GM12878 (cell line): ENCODE results near the gene GNAL. TPM values are rescaled to one million over a fixed set of nuclear protein-coding genes. Genes with fewer than 3 reads are reported as not detected.

Experiments
- ATAC-seq: fragments of 200-7000 bp; cut with Tn5 transposase; 3 replicates; pipeline ENCODE4 v1.9.1; 2020; ENCODE audit warnings: mild to moderate bottlenecking, moderate library complexity
- BruUV-seq: library from RNA; stranded (reverse); fragments of 400-500 nt; replicated peaks from 2 replicates; lab custom pipeline; 2021; lab: Mats Ljungman, UMichigan
- CTCF ChIA-PET: fragments of 300-600 bp; sonication (Branson Sonifier 250); formaldehyde crosslinking; extraction: SDS; loops from one replicate; lab custom pipeline; 2021; ENCODE audit warnings: inconsistent platforms; lab: Yijun Ruan, JAX
- POLR2A ChIA-PET: fragments of 350-600 bp; formaldehyde crosslinking; extraction: SDS; loops from one replicate; lab custom pipeline; 2021; ENCODE audit warnings: inconsistent platforms; lab: Charles Lee
- RAD21 ChIA-PET: fragments of 300-600 bp; sonication (Branson Sonifier 250); formaldehyde crosslinking; loops from one replicate; lab custom pipeline; 2023; ENCODE audit warnings: antibody characterized with exemption; ENCODE audit not compliant: unreplicated experiment; lab: Charles Lee
- SMC1A ChIA-PET: fragments of 300-600 bp; sonication (Branson Sonifier 250); formaldehyde crosslinking; loops from one replicate; lab custom pipeline; 2023; ENCODE audit not compliant: unreplicated experiment, uncharacterized antibody; lab: Charles Lee
- DNase-seq: peaks from one replicate; pipeline ENCODE4 v3.0.0-alpha.2; 2011; ENCODE audit warnings: low read depth, low spot score
- FAIRE-seq: peaks from 3 replicates; lab custom pipeline; 2011; peaks lifted over from hg19 to GRCh38; lab: Jason Lieb, UNC
- H2AFZ ChIP-seq: 2 replicates; pipeline ENCODE4 v1.6.0; 2011; ENCODE audit warnings: low read depth, low read length, control low read depth; ENCODE audit not compliant: control insufficient read depth
- H3K27ac ChIP-seq: 2 replicates; pipeline ENCODE4 v1.5.1; 2011; ENCODE audit warnings: control low read depth; ENCODE audit not compliant: control insufficient read depth, insufficient read depth
- H3K27me3 ChIP-seq, 2 experiments: replicated peaks in 1 of 2; 2 replicates each; pipeline versions ENCODE4 v1.6.0 to v1.6.1; 2011; ENCODE audit warnings: low read length in 1 of 2; ENCODE audit not compliant: control insufficient read depth in 2 of 2, insufficient read depth in 2 of 2
- H3K36me3 ChIP-seq, 2 experiments: 2 replicates each; pipeline ENCODE4 v1.5.1; 2011; ENCODE audit warnings: low read length in 1 of 2; ENCODE audit not compliant: control insufficient read depth in 2 of 2, insufficient read depth in 2 of 2
- H3K4me1 ChIP-seq: 2 replicates; pipeline ENCODE4 v1.6.1; 2011; ENCODE audit warnings: mild to moderate bottlenecking, low read length, moderate library complexity, mixed read lengths; ENCODE audit not compliant: control insufficient read depth, insufficient read depth
- H3K4me2 ChIP-seq: 2 replicates; pipeline ENCODE4 v1.6.0; 2011; ENCODE audit warnings: control low read depth; ENCODE audit not compliant: control insufficient read depth, insufficient read depth
- H3K4me3 ChIP-seq: fragments of 200-600 bp; sonication (generic); 2 replicates; pipeline ENCODE4 v1.5.1; 2016
- H3K79me2 ChIP-seq: 2 replicates; pipeline ENCODE4 v1.6.0; 2011; ENCODE audit warnings: low read length; ENCODE audit not compliant: control insufficient read depth, insufficient read depth
- H3K9ac ChIP-seq: 2 replicates; pipeline ENCODE4 v1.8.0; 2011; ENCODE audit warnings: low read length, control low read depth, mixed read lengths; ENCODE audit not compliant: control insufficient read depth, insufficient read depth
- H3K9me3 ChIP-seq: replicated peaks from 3 replicates; pipeline ENCODE4 v1.5.1; 2011; ENCODE audit warnings: mild to moderate bottlenecking, low read length; ENCODE audit not compliant: control insufficient read depth, insufficient read depth
- H4K20me1 ChIP-seq: 2 replicates; pipeline ENCODE4 v1.6.0; 2011; ENCODE audit not compliant: control insufficient read depth, insufficient read depth
- BCL11A ChIP-seq: IDR thresholded peaks from 2 replicates; pipeline ENCODE4 v1.6.1; 2011; ENCODE audit warnings: low read depth, low read length
- CBFB ChIP-seq: IDR thresholded peaks from 2 replicates; pipeline ENCODE4 v1.6.1; 2016; ENCODE audit warnings: antibody characterized with exemption, low read depth
- CEBPB ChIP-seq, 2 experiments: fragments of 150-350 bp in 1 of 2; IDR thresholded peaks; 2 replicates each; pipeline ENCODE4 v1.6.1; 2012 to 2014; ENCODE audit warnings: low read depth in 2 of 2, low read length in 2 of 2, borderline replicate concordance in 1 of 2, inconsistent platforms in 1 of 2
- CUX1 ChIP-seq: IDR thresholded peaks from 2 replicates; pipeline ENCODE4 v1.6.1; 2012; ENCODE audit warnings: improper control_type of control experiment, low read depth, low read length; ENCODE audit not compliant: insufficient replicate concordance
- ETV6 ChIP-seq, 2 experiments: fragments of 450-650 bp in 1 of 2; IDR thresholded peaks in 1 of 2; conservative IDR thresholded peaks in 1 of 2; 2 replicates each; pipeline ENCODE4 v1.6.1; 2014; ENCODE audit warnings: antibody characterized with exemption in 1 of 2, borderline replicate concordance in 1 of 2, low read depth in 1 of 2, mild to moderate bottlenecking in 1 of 2, moderate library complexity in 1 of 2
- GABPA ChIP-seq: IDR thresholded peaks from 2 replicates; pipeline ENCODE4 v1.6.1; 2014; ENCODE audit warnings: antibody characterized with exemption, low read depth, mild to moderate bottlenecking, inconsistent platforms
- GATAD2B ChIP-seq: fragments of 450-650 bp; conservative IDR thresholded peaks from 2 replicates; pipeline ENCODE4 v1.6.1; 2017; ENCODE audit warnings: low read depth, mild to moderate bottlenecking, moderate library complexity
- HDGF ChIP-seq: fragments of 450-650 bp; IDR thresholded peaks from 2 replicates; pipeline ENCODE4 v1.6.1; 2016; ENCODE audit warnings: antibody characterized with exemption
- MEF2A ChIP-seq: IDR thresholded peaks from 2 replicates; pipeline ENCODE4 v1.6.1; 2011; ENCODE audit warnings: low read depth, mild to moderate bottlenecking, low read length, moderate library complexity; ENCODE audit not compliant: insufficient read depth
- POU2F2 ChIP-seq: IDR thresholded peaks from 3 replicates; pipeline ENCODE4 v1.6.1; 2011; ENCODE audit warnings: low read depth, mild to moderate bottlenecking, low read length, borderline replicate concordance
- RB1 ChIP-seq: fragments of 450-650 bp; formaldehyde crosslinking; IDR thresholded peaks from 2 replicates; pipeline ENCODE4 v1.6.1; 2017; ENCODE audit warnings: mild to moderate bottlenecking, borderline replicate concordance
- RBBP5 ChIP-seq: fragments of 200-600 bp; sonication (generic); conservative IDR thresholded peaks from 2 replicates; pipeline ENCODE4 v1.6.1; 2016
- TBL1XR1 ChIP-seq: IDR thresholded peaks from 2 replicates; pipeline ENCODE4 v1.6.1; 2012; ENCODE audit warnings: low read depth, low read length, improper control_type of control experiment
- TCF12 ChIP-seq: IDR thresholded peaks from 2 replicates; pipeline ENCODE4 v1.6.1; 2011; ENCODE audit warnings: low read depth, mild to moderate bottlenecking, low read length
- WGBS: methylation state at CpG from one replicate; pipeline ENCODE4 v1.1.6; 2016; ENCODE audit warnings: low lambda C conversion rate; ENCODE audit not compliant: insufficient replicate concordance, insufficient coverage; ENCODE audit errors: missing lambda C conversion rate; 5-methylcytosine and 5-hydroxymethylcytosine counted together
- in situ Hi-C: fragments of 300-500 bp; cut with MboI; formaldehyde crosslinking; loops from 9 replicates; pipeline ENCODE4 v1.14.3; 2018; ENCODE audit warnings: mixed read lengths
- intact Hi-C: fragments of 100-400 bp; cut with micrococcal nuclease; formaldehyde crosslinking; loops from one replicate; pipeline ENCODE4 v1.14.2; 2022; ENCODE audit not compliant: unreplicated experiment
- polyA plus RNA-seq, 11 experiments: library from polyadenylated mRNA; depleted of rRNA in 4 of 11; unstranded in 6 of 11; stranded (reverse) in 5 of 11; fragments of >200 nt; fragmentation: Nextera tagmentation in 4 of 11; fragmentation: Illumina TruSeq in 1 of 11; extraction: Ambion mirVana in 4 of 11; extraction: Trizol in 1 of 11; gene quantifications; 1 replicate in 1 of 11; 2 replicates in 10 of 11; pipeline versions ENCODE4 v1.2.1 to v1.2.3, GENCODE V29; 2011 to 2016; ENCODE audit warnings: inconsistent platforms in 2 of 11, missing spikeins in 2 of 11, low read depth in 1 of 11
- total RNA-seq, 4 experiments: library from RNA; depleted of rRNA in 3 of 4; stranded (reverse); fragments of >200 nt in 3 of 4; fragmentation: Illumina TruSeq in 1 of 4; extraction: Trizol in 1 of 4; gene quantifications; 2 replicates each; pipeline versions ENCODE4 v1.2.1 to v1.2.3, GENCODE V29; 2013 to 2021
- TF ChIP-seq, protein P1 (sequence below), 3 experiments: IDR thresholded peaks in 2 of 3; conservative IDR thresholded peaks in 1 of 3; 2 replicates each; pipeline ENCODE4 v1.5.1; 2011; ENCODE audit warnings: low read depth in 3 of 3, low read length in 3 of 3, mild to moderate bottlenecking in 3 of 3, control low read depth in 2 of 3, moderate library complexity in 2 of 3, inconsistent platforms in 1 of 3, mixed read lengths in 1 of 3; ENCODE audit not compliant: control insufficient read depth in 2 of 3, insufficient read depth in 1 of 3; ENCODE audit errors: extremely low read depth in 1 of 3
- TF ChIP-seq, protein P2 (sequence below): fragments of 450-650 bp; IDR thresholded peaks from 2 replicates; pipeline ENCODE4 v1.6.1; 2016; ENCODE audit warnings: mild to moderate bottlenecking

Gene GNAL
- total and polyA plus RNA-seq, 10 of the 15 experiments (the other 5 are each of a cell fraction or from before 2014, with no cell fraction given), result 0.02 to 0.39 (median 0.05) TPM; not detected in 5

DNA sequence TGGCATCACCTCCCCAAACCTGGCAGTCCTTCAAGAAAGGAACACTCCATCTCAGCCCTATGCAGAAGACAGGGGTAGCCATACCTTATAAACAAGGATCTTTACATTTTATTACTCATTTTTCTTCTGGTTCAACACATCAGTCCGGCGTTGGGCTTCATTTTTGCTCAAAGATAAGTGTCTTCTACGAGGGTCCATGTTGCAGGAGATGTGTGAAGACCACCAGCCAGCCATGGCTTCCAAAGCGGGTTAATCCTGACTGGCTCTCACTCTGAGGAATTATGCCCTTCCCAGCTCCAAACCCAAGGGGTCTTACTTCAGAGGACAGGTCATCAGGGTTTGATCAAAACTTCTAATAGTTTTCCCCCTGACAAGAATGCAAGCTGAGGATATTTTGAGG, 23.9 kb upstream of the GNAL start:
- no TSS peak for BruUV-seq
- Histone ChIP-seq H3K4me3 (no peak overlapping the region), H3K9me3 (no peaks in the 10 kb centered on the region), H4K20me1 (no peaks in the 10 kb centered on the region; the same call in 1 of the 2 replicates), H3K4me2 (no peak overlapping the region), H3K79me2 (no peaks in the 10 kb centered on the region), H3K36me3 (no peaks in the 10 kb centered on the region), H3K27me3 (peaks cover 3 to 13% of the 10 kb centered on the region in 2 experiments), H3K4me1 (no peaks in the 10 kb centered on the region), H2AFZ (no peak overlapping the region), H3K9ac (no peak overlapping the region), H3K27ac (no peak overlapping the region)
- WGBS, result 0% methylated on average over 4 of the region's 4 CpGs
- ChIA-PET CTCF (interaction anchor here (2.9 kb wide), 1 partner anchor 9 kb away, joined by 19 read pairs; no protein-coding TSS in a partner anchor), POLR2A (no interaction called here), SMC1A (no interaction called here), RAD21 (no interaction called here)
- intact Hi-C loops, result no loop called here
- in situ Hi-C loops, result no loop called here
- ATAC-seq (no peak), DNase-seq (no peak), FAIRE-seq (no peak)
- no peak for TF ChIP-seq HDGF
- no peak for TF ChIP-seq ETV6 (conservative IDR thresholded peaks at IDR 0.05 in 1 of 2, IDR thresholded peaks at IDR 0.05 in 1 of 2; ENCODE audit: borderline replicate concordance in 1 of 2, low read depth in 1 of 2)
- no peak for TF ChIP-seq CEBPB (IDR thresholded peaks at IDR 0.05; ENCODE audit: borderline replicate concordance in 1 of 2, low read depth in 2 of 2, low read length in 2 of 2)
- no peak for TF ChIP-seq MEF2A
- TF ChIP-seq CBFB, result no peak
- TF ChIP-seq TCF12, result no peak
- TF ChIP-seq TBL1XR1, result no peak
- TF ChIP-seq RB1, result no peak
- no peak for TF ChIP-seq POU2F2
- TF ChIP-seq, protein P1, sequence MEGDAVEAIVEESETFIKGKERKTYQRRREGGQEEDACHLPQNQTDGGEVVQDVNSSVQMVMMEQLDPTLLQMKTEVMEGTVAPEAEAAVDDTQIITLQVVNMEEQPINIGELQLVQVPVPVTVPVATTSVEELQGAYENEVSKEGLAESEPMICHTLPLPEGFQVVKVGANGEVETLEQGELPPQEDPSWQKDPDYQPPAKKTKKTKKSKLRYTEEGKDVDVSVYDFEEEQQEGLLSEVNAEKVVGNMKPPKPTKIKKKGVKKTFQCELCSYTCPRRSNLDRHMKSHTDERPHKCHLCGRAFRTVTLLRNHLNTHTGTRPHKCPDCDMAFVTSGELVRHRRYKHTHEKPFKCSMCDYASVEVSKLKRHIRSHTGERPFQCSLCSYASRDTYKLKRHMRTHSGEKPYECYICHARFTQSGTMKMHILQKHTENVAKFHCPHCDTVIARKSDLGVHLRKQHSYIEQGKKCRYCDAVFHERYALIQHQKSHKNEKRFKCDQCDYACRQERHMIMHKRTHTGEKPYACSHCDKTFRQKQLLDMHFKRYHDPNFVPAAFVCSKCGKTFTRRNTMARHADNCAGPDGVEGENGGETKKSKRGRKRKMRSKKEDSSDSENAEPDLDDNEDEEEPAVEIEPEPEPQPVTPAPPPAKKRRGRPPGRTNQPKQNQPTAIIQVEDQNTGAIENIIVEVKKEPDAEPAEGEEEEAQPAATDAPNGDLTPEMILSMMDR (IDR thresholded peaks at IDR 0.05 in 2 of 3, conservative IDR thresholded peaks at IDR 0.05 in 1 of 3; ENCODE audit: control insufficient read depth in 2 of 3, extremely low read depth in 1 of 3, insufficient read depth in 1 of 3, low read depth in 3 of 3, low read length in 3 of 3), result no peak
- TF ChIP-seq BCL11A, result no peak
- no peak for TF ChIP-seq CUX1
- no peak for TF ChIP-seq GABPA
- TF ChIP-seq, protein P2, sequence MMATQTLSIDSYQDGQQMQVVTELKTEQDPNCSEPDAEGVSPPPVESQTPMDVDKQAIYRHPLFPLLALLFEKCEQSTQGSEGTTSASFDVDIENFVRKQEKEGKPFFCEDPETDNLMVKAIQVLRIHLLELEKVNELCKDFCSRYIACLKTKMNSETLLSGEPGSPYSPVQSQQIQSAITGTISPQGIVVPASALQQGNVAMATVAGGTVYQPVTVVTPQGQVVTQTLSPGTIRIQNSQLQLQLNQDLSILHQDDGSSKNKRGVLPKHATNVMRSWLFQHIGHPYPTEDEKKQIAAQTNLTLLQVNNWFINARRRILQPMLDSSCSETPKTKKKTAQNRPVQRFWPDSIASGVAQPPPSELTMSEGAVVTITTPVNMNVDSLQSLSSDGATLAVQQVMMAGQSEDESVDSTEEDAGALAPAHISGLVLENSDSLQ, result no peak
- TF ChIP-seq RBBP5, result no peak
- no peak for TF ChIP-seq GATAD2B
